T47D (cell line): ENCODE data around the gene GEMIN4.
"Not testable (repeated sequence)": the region's sequence is repeated elsewhere in the genome, so short reads cannot be mapped to it uniquely, and the experiment has no call there.

Experiments used
- DNase-seq, 2 experiments: peaks; one replicate each; pipeline versions ENCODE4 v3.0.0 to v3.0.0-alpha.2; 2011 to 2012; ENCODE audit warnings: low read depth in 1 of 2, low spot score in 1 of 2
- JUND ChIP-seq: IDR thresholded peaks from 2 replicates; pipeline ENCODE4 v1.6.1; 2012; ENCODE audit warnings: low read depth
- in situ Hi-C: cut with HindIII; loops from 2 replicates; pipeline ENCODE4 v1.10.0; 2016; ENCODE audit warnings: low sequenced_read_pairs, low pct_unique_long_range_greater_than_20kb

Gene GEMIN4

DNA sequence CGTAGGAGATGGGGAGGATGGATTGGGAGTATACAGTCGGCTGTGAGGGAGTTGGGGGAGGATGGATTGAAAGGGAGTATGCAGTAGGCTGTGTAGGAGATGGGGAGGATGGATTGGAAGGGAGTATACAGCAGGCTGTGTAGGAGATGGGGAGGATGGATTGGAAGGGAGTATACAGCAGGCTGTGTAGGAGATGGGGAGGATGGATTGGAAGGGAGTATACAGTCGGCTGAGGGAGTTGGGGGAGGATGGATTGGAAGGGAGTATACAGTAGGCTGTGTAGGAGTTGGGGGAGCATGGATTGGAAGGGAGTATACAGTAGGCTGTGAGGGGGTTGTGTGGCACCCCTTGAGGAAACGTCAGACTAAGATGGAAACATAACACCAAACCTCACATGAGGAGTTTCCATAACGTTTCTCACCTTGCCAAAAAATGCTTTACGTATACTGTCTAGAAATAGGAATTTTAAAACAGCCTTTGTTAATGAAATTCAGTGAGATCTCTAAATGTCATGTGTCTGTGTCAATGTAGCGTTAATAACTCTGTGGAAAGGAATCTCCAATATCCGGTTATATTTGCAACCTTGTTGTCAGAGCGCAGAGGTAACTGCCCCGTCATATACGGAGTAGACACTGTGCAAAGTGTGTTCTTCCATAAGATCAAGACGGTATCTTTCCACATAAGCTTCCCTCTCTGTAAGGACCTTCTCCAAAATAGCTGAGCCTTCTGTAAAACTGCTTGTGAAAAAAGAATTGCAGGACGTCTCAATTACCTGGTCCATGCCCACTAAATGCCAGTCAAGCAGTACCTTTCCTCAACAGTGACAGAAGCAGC lies 31.1 kb downstream of the GEMIN4 start:
- no peak for TF ChIP-seq JUND
- in situ Hi-C loops: no loop called here
- no peak for DNase-seq

DNA sequence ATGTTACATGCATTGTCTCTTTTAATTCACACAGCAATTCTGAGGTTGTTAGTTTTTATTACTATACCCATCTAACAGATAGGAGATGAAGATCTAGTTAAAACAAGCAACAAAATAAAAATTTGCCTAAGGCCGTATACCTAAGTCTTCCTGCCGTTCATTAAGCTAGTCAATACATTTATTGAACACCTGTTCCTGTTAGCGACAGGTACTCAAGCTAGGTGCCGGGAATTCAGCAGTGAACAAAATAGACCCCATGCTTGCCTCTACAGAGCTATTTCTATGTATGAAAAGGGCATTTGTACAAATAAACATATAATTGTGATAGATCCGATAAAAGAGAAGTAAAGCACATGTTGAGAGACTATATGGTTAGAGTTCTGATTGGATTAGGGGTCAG lies 34.0 kb downstream of the GEMIN4 start:
- in situ Hi-C loops: no loop called here

DNA sequence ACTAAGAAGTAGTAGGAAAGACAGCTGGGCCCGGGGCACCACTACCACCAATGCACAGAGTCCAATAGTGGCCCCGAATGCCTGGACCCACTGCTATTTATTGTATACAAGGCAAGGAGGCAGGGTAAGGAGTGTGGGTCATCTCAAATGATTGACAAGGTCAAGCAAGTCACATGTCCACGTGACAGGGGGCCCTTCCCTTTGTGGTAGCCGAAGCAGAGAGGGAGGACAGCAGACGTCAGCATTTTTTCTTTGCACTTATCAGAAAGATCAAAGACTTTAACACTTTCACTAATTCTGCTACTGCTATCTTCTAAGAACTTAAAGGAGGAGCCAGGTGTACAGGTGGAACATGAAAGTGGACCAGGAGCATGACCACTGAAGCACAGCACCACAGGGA lies 43.9 kb downstream of the GEMIN4 start:
- in situ Hi-C loops: no loop called here
- no peak for TF ChIP-seq JUND
- no peak for DNase-seq

More for the DNA sequence above, 34.0 kb downstream of the GEMIN4 start:
- no peak for TF ChIP-seq JUND
- DNase-seq: no peak

DNA sequence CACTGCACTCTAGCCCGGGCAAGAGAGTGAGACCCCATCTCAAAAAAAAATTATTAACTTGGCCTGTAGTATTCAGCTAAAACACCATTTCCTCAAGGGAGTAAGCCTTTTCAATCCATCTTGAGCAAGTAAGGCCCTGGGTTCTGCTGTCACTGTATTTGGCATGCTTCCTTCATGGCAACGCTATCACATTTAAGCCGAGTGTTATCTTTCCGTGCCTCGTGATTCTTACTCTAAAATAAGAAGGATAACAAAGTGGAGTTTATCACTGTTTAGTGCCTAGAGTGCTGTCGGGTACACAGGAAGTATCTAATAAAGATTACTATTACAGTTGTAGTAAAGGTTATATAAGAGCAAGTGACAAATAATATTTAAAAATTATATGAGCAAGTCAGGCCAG lies 46.2 kb downstream of the GEMIN4 start:
- in situ Hi-C loops: no loop called here
- DNase-seq: no peak
- TF ChIP-seq JUND: no peak

DNA sequence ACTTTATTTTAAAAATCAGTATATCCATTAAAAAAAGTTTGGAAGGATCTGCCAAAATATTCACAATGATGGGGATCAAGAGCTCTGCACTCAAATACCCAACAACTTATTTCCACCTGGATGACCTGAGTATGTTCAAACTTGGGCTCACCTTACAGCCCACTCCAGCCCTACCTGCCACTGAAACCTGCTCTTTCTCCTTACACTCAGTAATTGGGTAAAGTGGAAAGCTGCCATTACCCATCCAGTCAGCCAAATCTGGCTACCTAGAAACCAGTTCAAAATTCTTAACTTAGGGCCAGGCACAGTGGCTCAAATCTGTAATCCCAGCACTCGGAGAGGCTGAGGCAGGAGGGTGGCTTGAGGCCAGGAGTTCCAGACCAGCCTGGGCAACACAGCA lies 47.1 kb downstream of the GEMIN4 start:
- in situ Hi-C loops: no loop called here
- no peak for DNase-seq
- no peak for TF ChIP-seq JUND

DNA sequence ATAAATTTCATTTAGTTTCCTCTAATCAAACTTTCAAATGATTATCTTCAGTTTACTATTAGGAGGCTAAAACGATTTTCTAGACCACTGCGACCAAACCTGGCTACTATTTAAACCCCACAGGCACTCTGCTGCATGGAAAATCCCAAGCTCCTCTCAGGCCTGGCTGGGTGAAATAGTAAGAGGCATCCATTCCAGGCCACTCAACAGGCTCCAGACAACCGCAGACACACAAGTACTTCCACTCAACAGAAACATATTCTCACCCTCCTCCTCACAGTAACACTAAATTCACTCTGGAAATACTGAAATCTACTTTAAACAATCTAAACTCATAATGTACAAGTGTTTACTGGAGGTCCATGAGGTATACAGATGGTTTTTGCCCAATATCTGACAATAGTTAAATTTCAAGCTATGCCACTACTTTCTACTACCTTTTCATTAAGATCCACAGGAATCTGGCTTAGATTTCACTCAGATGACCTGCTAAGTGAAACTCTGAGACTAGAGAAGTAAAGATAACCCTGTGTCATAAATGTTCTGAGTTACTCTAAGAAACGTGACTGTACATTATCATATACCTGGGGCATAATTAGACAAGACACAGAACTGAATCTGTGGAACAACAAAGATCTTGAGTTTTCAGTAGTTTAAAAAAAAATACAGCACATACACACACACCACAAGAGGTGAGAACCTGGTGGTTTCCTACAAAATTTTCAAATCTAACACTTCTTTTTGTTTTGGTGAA lies 47.8 kb downstream of the GEMIN4 start:
- in situ Hi-C loops: no loop called here
- no peak for DNase-seq
- no peak for TF ChIP-seq JUND

DNA sequence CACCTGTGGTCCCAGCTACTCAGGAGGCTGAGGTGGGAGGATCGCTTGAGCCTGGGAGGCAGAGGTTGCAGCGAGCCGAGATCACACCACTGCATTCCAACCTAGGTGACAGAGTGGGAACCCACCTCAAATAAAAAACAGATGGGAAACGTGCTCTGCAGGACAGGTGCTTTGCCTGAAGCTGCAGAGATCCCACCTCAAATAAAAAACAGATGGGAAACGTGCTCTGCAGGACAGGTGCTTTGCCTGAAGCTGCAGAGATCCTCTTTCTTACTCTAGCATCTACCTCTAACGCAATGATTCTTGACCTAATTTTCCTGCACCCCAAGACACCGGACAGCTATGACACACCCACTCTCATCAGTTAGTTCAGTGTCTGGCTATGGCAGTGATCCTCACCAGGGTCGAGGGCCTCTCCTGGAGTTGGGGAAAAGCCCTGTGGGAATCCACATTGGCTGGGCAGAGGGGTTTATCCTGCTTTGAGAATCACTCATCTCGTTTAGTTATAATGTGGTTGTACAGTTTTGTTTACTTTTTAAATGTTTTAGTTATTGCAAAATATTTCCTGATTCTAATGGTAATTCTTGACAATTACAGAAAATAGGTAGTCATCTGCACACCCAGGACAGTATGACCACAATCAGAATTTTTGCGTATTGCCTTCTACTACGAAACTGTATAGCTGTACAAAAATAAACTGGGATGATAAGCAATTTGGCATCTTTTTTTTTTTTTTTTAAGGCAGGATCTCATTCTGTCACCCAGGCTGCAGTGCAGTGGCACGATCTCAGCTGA lies 48.8 kb downstream of the GEMIN4 start:
- no peak for DNase-seq
- TF ChIP-seq JUND: no peak
- in situ Hi-C loops: no loop called here

DNA sequence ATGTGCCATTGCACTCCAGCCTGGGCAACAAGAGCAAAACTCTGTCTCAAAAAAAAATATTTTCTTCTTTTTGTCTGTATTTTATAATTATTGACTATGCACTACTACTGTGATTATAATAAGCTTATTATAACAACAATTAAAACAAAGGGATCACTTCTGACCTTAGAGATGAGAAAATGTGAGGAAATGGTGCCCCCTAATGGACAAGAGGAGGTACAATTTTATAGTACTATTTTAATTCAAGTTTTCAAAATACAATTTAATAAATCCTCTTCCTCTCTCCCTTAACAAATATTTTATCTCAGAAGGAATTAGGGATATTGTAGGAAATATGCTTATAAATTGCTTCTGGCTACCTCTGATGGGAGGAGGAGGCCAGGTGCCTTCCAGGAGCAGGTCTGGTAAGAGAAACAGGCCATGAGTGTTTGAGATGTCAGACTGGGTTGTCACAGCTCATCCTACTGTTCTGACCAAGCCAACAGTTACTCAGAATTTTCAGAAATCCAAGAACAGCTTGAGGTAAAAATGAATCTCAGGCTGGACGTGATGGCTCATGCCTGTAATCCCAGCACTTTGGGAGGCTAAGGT lies 51.5 kb downstream of the GEMIN4 start:
- no peak for TF ChIP-seq JUND
- in situ Hi-C loops: no loop called here
- DNase-seq: peak in 1 of 2 experiments; percentile 38

DNA sequence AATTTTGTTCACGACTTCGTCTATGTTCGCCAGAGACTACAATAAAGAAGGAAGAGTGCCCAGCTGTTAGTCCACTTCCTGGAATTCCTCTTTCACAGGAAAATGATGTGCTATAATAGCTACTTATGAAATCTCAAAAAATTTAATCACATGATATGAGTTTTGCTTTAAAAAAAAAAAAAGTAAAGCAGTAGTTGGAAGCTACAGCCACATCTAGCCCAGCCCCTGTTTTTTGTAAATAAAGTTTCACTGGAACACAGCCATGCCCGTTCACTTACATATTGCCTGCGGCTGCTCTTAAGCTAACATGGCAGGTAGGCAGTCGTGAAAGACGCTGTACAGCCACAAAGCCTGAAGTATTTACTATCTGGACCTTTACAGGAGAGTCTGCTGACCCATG lies 52.7 kb downstream of the GEMIN4 start:
- no peak for TF ChIP-seq JUND
- in situ Hi-C loops: no loop called here
- DNase-seq: peak in 1 of 2 experiments; percentile 31

DNA sequence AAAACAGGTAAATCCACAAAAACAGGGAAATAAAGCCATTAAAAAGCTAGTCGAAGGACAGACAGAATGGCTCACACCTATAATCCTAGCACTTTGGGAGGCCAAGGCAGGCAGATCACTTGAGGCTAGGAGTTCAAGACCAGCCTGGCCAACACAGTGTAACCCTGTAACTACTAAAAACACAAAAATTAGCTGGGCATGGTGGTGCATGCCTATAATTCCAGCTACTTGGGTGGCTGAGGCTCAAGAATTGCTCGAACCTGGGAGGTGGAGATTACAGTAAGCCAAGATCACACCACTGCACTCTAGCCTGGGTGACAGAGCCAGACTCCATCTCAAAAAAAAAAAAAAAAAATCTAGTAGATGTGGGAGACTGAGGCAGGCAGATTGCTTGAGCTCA lies 54.0 kb downstream of the GEMIN4 start:
- DNase-seq, in situ Hi-C loops: not testable (repeated sequence)

DNA sequence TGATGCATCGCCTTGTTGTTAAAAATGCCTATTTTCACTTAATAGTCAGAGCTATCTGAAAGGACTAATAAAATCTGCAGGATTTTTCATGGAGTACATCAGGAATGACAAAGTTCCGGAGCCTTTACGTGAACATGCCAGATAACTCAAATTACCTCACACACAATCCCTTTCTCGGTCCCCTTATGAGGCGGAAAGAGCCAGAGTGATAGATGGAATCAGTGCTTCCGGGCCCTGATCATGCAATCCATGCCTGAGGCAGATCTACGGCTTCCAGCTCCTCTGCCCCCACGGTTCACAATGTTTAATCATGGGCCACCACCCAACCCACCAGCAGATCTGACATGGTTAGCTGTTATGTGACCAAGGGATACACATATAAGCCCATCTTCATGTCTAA lies 54.4 kb downstream of the GEMIN4 start:
- no peak for TF ChIP-seq JUND
- no peak for DNase-seq
- in situ Hi-C loops: no loop called here

DNA sequence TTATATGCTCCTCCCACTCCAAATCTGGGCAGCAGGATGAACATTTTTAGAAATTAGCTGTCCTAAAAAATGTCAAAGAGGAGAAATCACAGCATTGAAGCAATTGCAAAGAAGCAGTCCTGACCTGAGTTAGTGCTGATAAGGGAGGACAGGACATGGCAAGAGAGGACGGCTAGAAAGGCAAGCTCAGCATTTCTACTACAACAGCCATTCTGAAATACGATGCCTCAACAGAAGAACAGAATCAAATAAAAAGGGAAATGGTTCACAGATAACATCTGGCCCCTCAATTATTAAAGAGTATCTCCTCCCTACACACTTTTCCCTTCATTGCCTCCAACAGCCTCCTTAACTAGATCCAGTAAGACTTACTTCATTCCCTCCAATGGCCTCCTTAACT lies 55.7 kb downstream of the GEMIN4 start:
- TF ChIP-seq JUND: no peak
- DNase-seq: no peak
- in situ Hi-C loops: no loop called here
